Measurements from ENCODE around the gene SC5D.

The SC5D gene

GRCh38 chr11:121328176-121328966, 35.8 kb downstream of the SC5D start:
- TF ChIP-seq, protein P1, sequence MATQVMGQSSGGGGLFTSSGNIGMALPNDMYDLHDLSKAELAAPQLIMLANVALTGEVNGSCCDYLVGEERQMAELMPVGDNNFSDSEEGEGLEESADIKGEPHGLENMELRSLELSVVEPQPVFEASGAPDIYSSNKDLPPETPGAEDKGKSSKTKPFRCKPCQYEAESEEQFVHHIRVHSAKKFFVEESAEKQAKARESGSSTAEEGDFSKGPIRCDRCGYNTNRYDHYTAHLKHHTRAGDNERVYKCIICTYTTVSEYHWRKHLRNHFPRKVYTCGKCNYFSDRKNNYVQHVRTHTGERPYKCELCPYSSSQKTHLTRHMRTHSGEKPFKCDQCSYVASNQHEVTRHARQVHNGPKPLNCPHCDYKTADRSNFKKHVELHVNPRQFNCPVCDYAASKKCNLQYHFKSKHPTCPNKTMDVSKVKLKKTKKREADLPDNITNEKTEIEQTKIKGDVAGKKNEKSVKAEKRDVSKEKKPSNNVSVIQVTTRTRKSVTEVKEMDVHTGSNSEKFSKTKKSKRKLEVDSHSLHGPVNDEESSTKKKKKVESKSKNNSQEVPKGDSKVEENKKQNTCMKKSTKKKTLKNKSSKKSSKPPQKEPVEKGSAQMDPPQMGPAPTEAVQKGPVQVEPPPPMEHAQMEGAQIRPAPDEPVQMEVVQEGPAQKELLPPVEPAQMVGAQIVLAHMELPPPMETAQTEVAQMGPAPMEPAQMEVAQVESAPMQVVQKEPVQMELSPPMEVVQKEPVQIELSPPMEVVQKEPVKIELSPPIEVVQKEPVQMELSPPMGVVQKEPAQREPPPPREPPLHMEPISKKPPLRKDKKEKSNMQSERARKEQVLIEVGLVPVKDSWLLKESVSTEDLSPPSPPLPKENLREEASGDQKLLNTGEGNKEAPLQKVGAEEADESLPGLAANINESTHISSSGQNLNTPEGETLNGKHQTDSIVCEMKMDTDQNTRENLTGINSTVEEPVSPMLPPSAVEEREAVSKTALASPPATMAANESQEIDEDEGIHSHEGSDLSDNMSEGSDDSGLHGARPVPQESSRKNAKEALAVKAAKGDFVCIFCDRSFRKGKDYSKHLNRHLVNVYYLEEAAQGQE (IDR thresholded peaks at IDR 0.05; ENCODE audit: insufficient read depth in 1 of 2, low read depth in 2 of 2, low read length in 2 of 2): no peak
- TF ChIP-seq TAF1 (IDR thresholded peaks at IDR 0.05; ENCODE audit: borderline replicate concordance, insufficient read depth, low read length) (no peak), POLR2AphosphoS5 (IDR thresholded peaks at IDR 0.05; ENCODE audit: low read depth, low read length) (no peak), FOXP2 (optimal IDR thresholded peaks at IDR 0.05; ENCODE audit: borderline replicate concordance, extremely low read depth, extremely low read length, insufficient read depth) (no peak), SIN3A (IDR thresholded peaks at IDR 0.05; ENCODE audit: borderline replicate concordance, insufficient read depth, low read length) (no peak)

DNA sequence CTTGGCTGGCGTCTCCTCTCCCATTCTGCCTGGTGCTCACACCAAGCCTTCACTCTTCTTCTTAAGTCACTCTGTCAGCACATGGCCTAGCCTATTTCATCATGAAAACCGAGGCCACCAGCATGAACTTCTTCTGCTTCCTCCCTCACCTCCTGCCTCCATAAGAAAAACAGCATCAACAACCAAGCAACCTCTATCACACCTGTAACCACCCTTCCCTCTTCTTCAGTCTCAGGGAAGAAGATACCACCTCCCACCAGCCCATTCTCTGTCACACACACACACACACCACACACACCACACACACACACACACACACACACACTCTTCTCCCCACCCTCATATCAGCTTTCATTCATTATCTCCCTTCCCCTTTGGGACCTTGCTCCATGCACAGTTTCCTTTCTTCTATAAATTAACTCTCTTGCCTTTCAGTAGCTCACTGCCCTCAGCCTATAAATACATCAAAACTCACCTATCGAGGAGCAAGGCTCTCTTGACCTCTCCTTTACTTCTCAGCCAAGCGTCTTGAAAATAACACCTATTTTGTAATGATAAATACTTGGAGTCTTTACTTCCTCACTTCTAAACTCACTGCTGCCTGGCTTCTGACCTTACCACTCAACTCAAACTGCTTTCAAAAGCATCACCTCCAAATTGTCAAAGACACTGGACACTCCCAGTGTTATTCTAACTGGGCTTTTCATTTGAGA, 36.6 kb downstream of the SC5D start:
- TF ChIP-seq FOXP2 (optimal IDR thresholded peaks at IDR 0.05; ENCODE audit: borderline replicate concordance, extremely low read depth, extremely low read length, insufficient read depth) (no peak), POLR2AphosphoS5 (IDR thresholded peaks at IDR 0.05; ENCODE audit: low read depth, low read length) (no peak), SIN3A (IDR thresholded peaks at IDR 0.05; ENCODE audit: borderline replicate concordance, insufficient read depth, low read length) (no peak), TAF1 (IDR thresholded peaks at IDR 0.05; ENCODE audit: borderline replicate concordance, insufficient read depth, low read length) (no peak)
- TF ChIP-seq, protein P1 (IDR thresholded peaks at IDR 0.05; ENCODE audit: insufficient read depth in 1 of 2, low read depth in 2 of 2, low read length in 2 of 2): no peak

GRCh38 chr11:121329781-121330395, 37.3 kb downstream of the SC5D start:
- TF ChIP-seq SIN3A (IDR thresholded peaks at IDR 0.05; ENCODE audit: borderline replicate concordance, insufficient read depth, low read length) (no peak), FOXP2 (optimal IDR thresholded peaks at IDR 0.05; ENCODE audit: borderline replicate concordance, extremely low read depth, extremely low read length, insufficient read depth) (no peak), TAF1 (IDR thresholded peaks at IDR 0.05; ENCODE audit: borderline replicate concordance, insufficient read depth, low read length) (no peak), POLR2AphosphoS5 (IDR thresholded peaks at IDR 0.05; ENCODE audit: low read depth, low read length) (no peak)
- TF ChIP-seq, protein P1 (IDR thresholded peaks at IDR 0.05; ENCODE audit: insufficient read depth in 1 of 2, low read depth in 2 of 2, low read length in 2 of 2): no peak

GRCh38 chr11:121330614-121331435, 38.3 kb downstream of the SC5D start:
- TF ChIP-seq SIN3A (IDR thresholded peaks at IDR 0.05; ENCODE audit: borderline replicate concordance, insufficient read depth, low read length) (no peak), TAF1 (IDR thresholded peaks at IDR 0.05; ENCODE audit: borderline replicate concordance, insufficient read depth, low read length) (no peak), POLR2AphosphoS5 (IDR thresholded peaks at IDR 0.05; ENCODE audit: low read depth, low read length) (no peak), FOXP2 (optimal IDR thresholded peaks at IDR 0.05; ENCODE audit: borderline replicate concordance, extremely low read depth, extremely low read length, insufficient read depth) (no peak)
- TF ChIP-seq, protein P1 (IDR thresholded peaks at IDR 0.05; ENCODE audit: insufficient read depth in 1 of 2, low read depth in 2 of 2, low read length in 2 of 2): no peak
